ENCODE results near the gene PARP1.

- TF ChIP-seq ZNF274 (IDR thresholded peaks at IDR 0.05; ENCODE audit: low read depth, low read length) (no peak), YY1 (IDR thresholded peaks at IDR 0.05; ENCODE audit: insufficient read depth, insufficient read length) (no peak)
These were observed 74.9 kb downstream of the PARP1 start for GRCh38 chr1:226332947-226333346.

Measured in NT2/D1 (cell line).